H9 (cell line): ENCODE measurements around the gene ERICH6B. TPM values are rescaled to one million over a fixed set of nuclear protein-coding genes. Genes with fewer than 3 reads are reported as not detected.
"Not testable (repeated sequence)": the region's sequence is repeated elsewhere in the genome, so short reads cannot be mapped to it uniquely, and the experiment has no call there.

Experiments
- DNase-seq: peaks from one replicate; pipeline ENCODE4 v3.0.0-alpha.2; 2017
- H2AFZ ChIP-seq: one replicate; pipeline ENCODE4 v1.6.1; 2013; ENCODE audit warnings: mild to moderate bottlenecking, low read length, control low read depth, moderate library complexity
- H2AK5ac ChIP-seq: 2 replicates; pipeline ENCODE4 v1.6.1; 2013; ENCODE audit warnings: low read length, control low read depth, mixed read lengths; ENCODE audit not compliant: insufficient read length
- H2BK120ac ChIP-seq: one replicate; pipeline ENCODE4 v1.6.1; 2013; ENCODE audit warnings: low read depth, mild to moderate bottlenecking, low read length, control low read depth, inconsistent platforms; ENCODE audit not compliant: poor library complexity, severe bottlenecking
- H2BK12ac ChIP-seq: 2 replicates; pipeline ENCODE4 v1.6.1; 2013; ENCODE audit warnings: low read length, control low read depth, mixed read lengths, low read depth; ENCODE audit not compliant: insufficient read length
- H2BK15ac ChIP-seq: 2 replicates; pipeline ENCODE4 v1.6.1; 2013; ENCODE audit warnings: low read depth, low read length, control low read depth
- H2BK20ac ChIP-seq: one replicate; pipeline ENCODE4 v1.6.1; 2013; ENCODE audit warnings: low read depth, mild to moderate bottlenecking, low read length, control low read depth, inconsistent platforms; ENCODE audit not compliant: poor library complexity, severe bottlenecking
- H2BK5ac ChIP-seq: 2 replicates; pipeline ENCODE4 v1.6.1; 2013; ENCODE audit warnings: low read length, control low read depth, mixed read lengths; ENCODE audit not compliant: insufficient read length
- H3K14ac ChIP-seq: 2 replicates; pipeline ENCODE4 v1.6.1; 2013; ENCODE audit warnings: low read length, control low read depth; ENCODE audit not compliant: insufficient read depth
- H3K18ac ChIP-seq: 2 replicates; pipeline ENCODE4 v1.6.1; 2013; ENCODE audit warnings: low read depth, mild to moderate bottlenecking, mixed read lengths, low read length, control low read depth; ENCODE audit not compliant: insufficient read length
- H3K23ac ChIP-seq: 2 replicates; pipeline ENCODE4 v1.6.1; 2013; ENCODE audit warnings: low read length, control low read depth, mixed read lengths, low read depth; ENCODE audit not compliant: insufficient read length
- H3K23me2 ChIP-seq: 2 replicates; pipeline ENCODE4 v1.6.1; 2013; ENCODE audit warnings: low read depth, mild to moderate bottlenecking, mixed read lengths, low read length, control low read depth; ENCODE audit not compliant: insufficient read length, poor library complexity, severe bottlenecking
- H3K27ac ChIP-seq: 2 replicates; pipeline ENCODE4 v1.5.1; 2013; ENCODE audit warnings: low read length, control low read depth, mixed read lengths, low read depth; ENCODE audit not compliant: insufficient read length
- H3K27me3 ChIP-seq: 2 replicates; pipeline ENCODE4 v1.6.1; 2013; ENCODE audit warnings: low read length, control low read depth, inconsistent platforms; ENCODE audit not compliant: insufficient read depth
- H3K4ac ChIP-seq: 2 replicates; pipeline ENCODE4 v1.6.1; 2013; ENCODE audit warnings: low read depth, mild to moderate bottlenecking, control low read depth, inconsistent platforms, low read length, moderate library complexity
- H3K4me1 ChIP-seq: 2 replicates; pipeline ENCODE4 v1.6.1; 2013; ENCODE audit warnings: low read length, control low read depth, inconsistent platforms; ENCODE audit not compliant: insufficient read depth
- H3K4me2 ChIP-seq: 2 replicates; pipeline ENCODE4 v1.6.1; 2013; ENCODE audit warnings: low read length, control low read depth, mixed read lengths; ENCODE audit not compliant: insufficient read length, insufficient read depth
- H3K56ac ChIP-seq: 2 replicates; pipeline ENCODE4 v1.6.1; 2013; ENCODE audit warnings: low read depth, mild to moderate bottlenecking, mixed read lengths, low read length, control low read depth; ENCODE audit not compliant: insufficient read length
- H3K79me1 ChIP-seq: 2 replicates; pipeline ENCODE4 v1.6.1; 2013; ENCODE audit warnings: low read depth, mild to moderate bottlenecking, moderate library complexity, low read length, control low read depth, inconsistent platforms; ENCODE audit not compliant: insufficient read depth, poor library complexity, severe bottlenecking
- H3K79me2 ChIP-seq: 2 replicates; pipeline ENCODE4 v1.6.1; 2013; ENCODE audit warnings: low read length, control low read depth, inconsistent platforms; ENCODE audit not compliant: insufficient read depth
- H3K9ac ChIP-seq: 2 replicates; pipeline ENCODE4 v1.6.1; 2013; ENCODE audit warnings: low read length, control low read depth, mixed read lengths; ENCODE audit not compliant: insufficient read length; ENCODE audit errors: extremely low read depth
- H3K9me3 ChIP-seq: one replicate; pipeline ENCODE4 v1.6.1; 2013; ENCODE audit warnings: low read depth, low read length, inconsistent platforms; ENCODE audit not compliant: control insufficient read depth
- H3T11ph ChIP-seq: one replicate; pipeline ENCODE4 v1.6.1; 2013; ENCODE audit warnings: mild to moderate bottlenecking, low read length, control low read depth, inconsistent platforms
- H4K20me1 ChIP-seq: one replicate; pipeline ENCODE4 v1.6.1; 2013; ENCODE audit not compliant: control insufficient read depth, insufficient read length, insufficient read depth
- H4K5ac ChIP-seq: 2 replicates; pipeline ENCODE4 v1.6.1; 2013; ENCODE audit warnings: low read depth, mild to moderate bottlenecking, mixed read lengths, low read length, control low read depth; ENCODE audit not compliant: insufficient read length
- H4K8ac ChIP-seq: replicated peaks from 2 replicates; pipeline ENCODE4 v1.6.1; 2013; ENCODE audit warnings: low read length, control low read depth, mixed read lengths, low read depth; ENCODE audit not compliant: insufficient read length
- H4K91ac ChIP-seq: 2 replicates; pipeline ENCODE4 v1.6.1; 2013; ENCODE audit warnings: low read depth, mild to moderate bottlenecking, moderate library complexity, mixed read lengths, low read length, control low read depth; ENCODE audit not compliant: insufficient read length
- H3K27ac Mint-ChIP-seq, 3 experiments: 2 replicates in 2 of 3; 3 replicates in 1 of 3; pipeline ENCODE4 v1.8.0; 2020 to 2021; ENCODE audit warnings: mixed read lengths in 3 of 3, mild to moderate bottlenecking in 1 of 3, moderate library complexity in 1 of 3
- H3K27me3 Mint-ChIP-seq: 2 replicates; pipeline ENCODE4 v1.8.0; 2021; ENCODE audit warnings: low read depth, mild to moderate bottlenecking, moderate library complexity, mixed read lengths
- H3K36me3 Mint-ChIP-seq, 3 experiments: 2 replicates in 2 of 3; 3 replicates in 1 of 3; pipeline ENCODE4 v1.8.0; 2020 to 2021; ENCODE audit warnings: low read depth in 3 of 3, mixed read lengths in 3 of 3; ENCODE audit not compliant: insufficient read depth in 1 of 3
- H3K4me1 Mint-ChIP-seq, 2 experiments: 2 replicates each; pipeline ENCODE4 v1.8.0; 2020; ENCODE audit warnings: mixed read lengths in 2 of 2
- H3K4me3 Mint-ChIP-seq, 2 experiments: 2 replicates in 1 of 2; 3 replicates in 1 of 2; pipeline ENCODE4 v1.8.0; 2020 to 2021; ENCODE audit warnings: mild to moderate bottlenecking in 2 of 2, mixed read lengths in 2 of 2, moderate library complexity in 1 of 2
- H3K9me3 Mint-ChIP-seq, 2 experiments: 2 replicates in 1 of 2; 3 replicates in 1 of 2; pipeline ENCODE4 v1.8.0; 2020; ENCODE audit warnings: mild to moderate bottlenecking in 2 of 2, mixed read lengths in 2 of 2, moderate library complexity in 1 of 2
- WGBS: extraction: QIAGEN DNeasy Blood & Tissue Kit; methylation state at CpG from one replicate; pipeline ENCODE4 v1.1.7; 2013; ENCODE audit warnings: missing lambda C conversion rate, low lambda C conversion rate, mixed read lengths; ENCODE audit not compliant: insufficient read length; ENCODE audit errors: extremely low coverage; 5-methylcytosine and 5-hydroxymethylcytosine counted together
- total RNA-seq: library from RNA; stranded (reverse); gene quantifications from 2 replicates; pipeline ENCODE4 v1.2.1, GENCODE V29; 2021

Gene ERICH6B
- total RNA-seq, 1 experiment from 2014 or later: not detected

DNA sequence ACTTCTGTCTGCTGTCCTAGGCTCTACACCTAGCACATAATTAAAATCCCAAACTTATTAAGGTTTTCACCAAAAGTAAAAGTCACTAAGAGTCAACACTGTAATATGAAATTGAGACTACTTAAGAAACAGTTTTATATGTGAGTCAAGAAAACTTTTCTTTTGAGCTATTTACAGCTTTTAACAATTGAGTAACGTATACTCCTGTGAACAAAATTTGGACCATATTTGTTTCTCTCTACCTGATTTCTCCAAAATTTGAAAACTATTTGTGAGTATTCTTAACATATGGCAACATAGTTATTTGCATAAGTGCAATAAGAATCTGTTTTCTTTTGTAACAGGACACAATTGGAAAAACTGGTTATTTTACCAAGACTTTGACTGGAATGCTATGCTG, 26.6 kb upstream of the ERICH6B start:
- not testable (repeated sequence) for H4K5ac ChIP-seq, DNase-seq, H2BK15ac ChIP-seq, H3K27me3 Mint-ChIP-seq, H3K4me3 Mint-ChIP-seq, H2BK5ac ChIP-seq, H2AFZ ChIP-seq, H3K23ac ChIP-seq, H3K4me1 Mint-ChIP-seq, H3K9ac ChIP-seq, H4K8ac ChIP-seq, H3K4ac ChIP-seq, H3K27ac ChIP-seq, H3T11ph ChIP-seq, H3K79me2 ChIP-seq, H3K14ac ChIP-seq, H2BK12ac ChIP-seq, H4K20me1 ChIP-seq, H3K4me1 ChIP-seq, H3K4me2 ChIP-seq, H3K79me1 ChIP-seq, H3K18ac ChIP-seq, H3K27me3 ChIP-seq, H2AK5ac ChIP-seq, H3K27ac Mint-ChIP-seq, H4K91ac ChIP-seq, H3K56ac ChIP-seq, H2BK20ac ChIP-seq, H2BK120ac ChIP-seq, H3K23me2 ChIP-seq
- Mint-ChIP-seq H3K9me3 (peaks cover 39 to 46% of the 10 kb centered on the region in 2 experiments), H3K36me3 (peaks cover 14 to 43% (median 30%) of the 10 kb centered on the region in 3 experiments)
- no CpG with 5 or more reads among the region's 1 CpG for WGBS
- H3K9me3 ChIP-seq: peaks cover 12% of the 10 kb centered on the region

DNA sequence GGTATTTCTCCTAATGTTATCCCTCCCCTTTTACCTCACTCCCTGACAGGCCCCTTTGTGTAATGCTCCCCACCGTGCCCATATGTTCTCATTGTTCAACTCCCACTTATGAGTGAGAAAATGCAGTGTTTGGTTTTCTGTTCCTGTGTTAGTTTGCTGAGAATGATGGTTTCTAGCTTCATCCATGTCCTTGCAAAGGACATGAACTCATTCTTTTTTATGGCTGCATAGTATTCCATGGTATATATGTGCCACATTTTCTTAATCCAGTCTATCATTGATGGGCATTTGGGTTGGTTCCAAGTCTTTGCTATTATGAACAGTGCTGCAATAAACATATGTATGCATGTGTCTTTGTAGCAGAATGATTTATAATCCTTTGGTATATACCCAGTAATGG, 19.8 kb upstream of the ERICH6B start:
- not testable (repeated sequence) for H3K14ac ChIP-seq, DNase-seq, H4K91ac ChIP-seq, H3K79me2 ChIP-seq, H3K4me1 Mint-ChIP-seq, H3K27me3 ChIP-seq, H3K4me1 ChIP-seq, H2BK20ac ChIP-seq, H3K4me3 Mint-ChIP-seq, H3K27me3 Mint-ChIP-seq, H3K9ac ChIP-seq, H2BK12ac ChIP-seq, H3T11ph ChIP-seq, H3K4me2 ChIP-seq, H2BK5ac ChIP-seq, H2BK15ac ChIP-seq, H3K27ac Mint-ChIP-seq, H3K56ac ChIP-seq, H3K23ac ChIP-seq, H3K23me2 ChIP-seq, H3K9me3 Mint-ChIP-seq, H4K20me1 ChIP-seq, H3K36me3 Mint-ChIP-seq, H4K5ac ChIP-seq, H3K18ac ChIP-seq, H2BK120ac ChIP-seq, H3K79me1 ChIP-seq, H3K27ac ChIP-seq, H2AK5ac ChIP-seq, H4K8ac ChIP-seq, H3K4ac ChIP-seq, H2AFZ ChIP-seq, H3K9me3 ChIP-seq
- WGBS: no CpG with 5 or more reads among the region's 1 CpG
